Activated T-cell treated with anti-CD3 and anti-CD28 coated beads for 4 hours (primary cell): ENCODE results near the gene MYL6B.
A peak's percentile ranks its signal among the peaks of the same experiment; 100 is the strongest.
"Not testable (repeated sequence)": the region's sequence is repeated elsewhere in the genome, so short reads cannot be mapped to it uniquely, and the experiment has no call there.

Experiments used
- DNase-seq: peaks from one replicate; pipeline ENCODE4 v3.0.0-alpha.2; 2020

The MYL6B gene

DNA sequence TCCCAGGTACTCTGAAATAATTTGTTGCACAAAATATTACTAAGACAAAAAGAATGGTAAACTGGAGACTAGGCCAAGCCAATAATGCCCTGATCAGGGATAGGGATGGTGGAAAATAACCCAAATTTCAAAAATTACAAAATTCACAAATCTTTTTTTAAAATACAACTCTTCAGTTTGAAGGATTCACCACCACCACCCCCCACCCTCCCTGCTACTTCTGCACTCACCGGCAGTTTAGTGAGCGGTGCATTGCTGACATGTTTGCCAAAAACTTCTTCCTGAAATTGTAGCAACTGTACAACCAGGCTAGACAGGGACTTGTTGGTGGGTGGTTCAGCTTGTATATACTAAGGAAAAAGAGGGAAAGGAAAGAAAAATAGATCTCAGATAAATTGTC is 34.6 kb downstream of the MYL6B start:
- no peak for DNase-seq

DNA sequence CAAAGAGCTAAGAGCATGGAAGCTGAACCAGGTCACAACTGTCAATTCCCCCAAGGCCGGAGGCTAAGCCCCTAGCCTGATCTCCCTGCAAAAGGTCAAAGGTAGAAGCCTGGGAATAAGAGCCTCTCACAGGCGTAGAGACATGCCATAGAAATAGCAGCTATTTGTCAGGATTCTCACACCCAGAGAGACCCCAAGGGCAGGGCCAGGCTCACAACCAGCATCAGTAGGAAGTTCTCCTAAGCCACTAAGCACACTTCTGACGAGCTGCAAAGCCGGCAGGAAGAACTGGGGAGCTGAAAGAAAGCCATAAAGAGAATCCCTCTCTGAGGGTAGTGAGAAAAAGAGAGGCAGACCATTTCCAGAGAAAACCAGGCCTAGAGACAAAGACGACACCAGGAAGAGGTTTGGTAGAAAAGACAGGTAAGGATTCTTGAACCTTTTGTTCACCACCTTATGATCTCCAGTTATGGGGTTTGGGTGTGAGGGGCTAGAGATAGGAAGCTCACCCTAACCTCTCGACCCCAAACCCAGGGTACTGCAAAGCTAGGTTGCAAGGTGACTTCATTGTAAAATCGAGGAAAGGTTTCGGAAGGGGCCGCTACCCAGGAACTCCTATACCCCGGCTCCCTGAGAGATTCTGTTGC is 35.9 kb downstream of the MYL6B start:
- no peak for DNase-seq

DNA sequence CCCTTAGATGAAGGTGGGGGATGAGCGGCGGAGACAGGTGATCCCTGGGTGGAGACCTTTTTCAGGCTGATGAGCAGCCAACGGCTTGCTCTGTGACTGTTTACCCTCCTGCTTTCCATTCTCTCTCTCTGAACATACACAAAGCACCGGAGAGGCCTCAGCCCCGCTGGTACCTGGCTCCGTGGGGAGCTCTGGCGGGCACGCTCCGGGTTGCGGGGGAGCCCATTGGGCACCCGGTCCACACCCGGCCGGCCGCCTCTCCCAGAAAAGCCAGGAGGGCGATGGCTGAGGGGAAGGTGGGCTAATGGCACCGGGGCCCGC is 36.4 kb downstream of the MYL6B start:
- peak; percentile 0 for DNase-seq

DNA sequence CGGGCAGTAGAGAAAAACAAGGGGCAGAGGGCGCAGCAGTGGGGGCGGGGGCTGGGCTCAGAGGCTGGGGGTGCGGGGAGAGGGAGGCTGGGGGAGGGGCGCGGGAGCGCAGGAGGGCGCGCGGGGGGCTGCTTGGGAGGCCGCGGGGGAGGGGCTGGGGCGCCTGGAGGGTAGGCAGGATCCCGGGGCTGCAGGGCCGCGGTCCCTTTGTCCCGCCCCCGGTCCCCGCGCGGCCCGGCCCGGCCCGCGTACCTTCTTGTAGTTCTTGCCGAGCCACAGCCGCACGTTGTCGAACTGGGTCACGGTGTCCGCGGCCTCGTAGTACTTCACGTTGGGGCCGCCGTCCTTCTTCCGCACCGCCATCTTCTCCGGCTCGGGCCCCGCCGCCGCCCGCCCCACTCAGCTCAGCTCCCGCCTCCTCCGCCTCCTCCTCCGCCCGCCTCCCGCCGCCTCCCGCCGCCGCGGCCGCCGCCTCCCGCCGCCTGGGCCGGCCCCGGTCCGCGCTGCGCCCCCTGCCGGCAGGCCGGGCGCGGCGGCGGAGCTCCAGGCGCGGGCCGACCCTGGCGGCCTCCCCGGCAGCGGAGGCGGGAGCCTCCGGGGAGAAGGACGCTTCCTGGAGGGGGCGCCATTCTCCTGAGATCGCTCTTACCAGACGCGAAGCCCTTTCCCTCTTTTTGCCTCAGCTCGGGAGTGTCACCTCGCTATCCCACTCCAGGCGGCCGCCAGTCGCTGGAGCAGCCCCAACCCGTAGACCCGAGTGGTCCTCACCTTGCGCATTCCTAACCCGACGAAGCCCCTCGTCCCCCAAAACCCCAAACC is 36.9 kb downstream of the MYL6B start, which contains the start of gene SMARCC2:
TSS of gene SMARCC2 (minus strand) at position 385 of the 819 bp plus-strand sequence. CDS start at position 363, 22 bp downstream.
- peak; percentile 70 for DNase-seq

DNA sequence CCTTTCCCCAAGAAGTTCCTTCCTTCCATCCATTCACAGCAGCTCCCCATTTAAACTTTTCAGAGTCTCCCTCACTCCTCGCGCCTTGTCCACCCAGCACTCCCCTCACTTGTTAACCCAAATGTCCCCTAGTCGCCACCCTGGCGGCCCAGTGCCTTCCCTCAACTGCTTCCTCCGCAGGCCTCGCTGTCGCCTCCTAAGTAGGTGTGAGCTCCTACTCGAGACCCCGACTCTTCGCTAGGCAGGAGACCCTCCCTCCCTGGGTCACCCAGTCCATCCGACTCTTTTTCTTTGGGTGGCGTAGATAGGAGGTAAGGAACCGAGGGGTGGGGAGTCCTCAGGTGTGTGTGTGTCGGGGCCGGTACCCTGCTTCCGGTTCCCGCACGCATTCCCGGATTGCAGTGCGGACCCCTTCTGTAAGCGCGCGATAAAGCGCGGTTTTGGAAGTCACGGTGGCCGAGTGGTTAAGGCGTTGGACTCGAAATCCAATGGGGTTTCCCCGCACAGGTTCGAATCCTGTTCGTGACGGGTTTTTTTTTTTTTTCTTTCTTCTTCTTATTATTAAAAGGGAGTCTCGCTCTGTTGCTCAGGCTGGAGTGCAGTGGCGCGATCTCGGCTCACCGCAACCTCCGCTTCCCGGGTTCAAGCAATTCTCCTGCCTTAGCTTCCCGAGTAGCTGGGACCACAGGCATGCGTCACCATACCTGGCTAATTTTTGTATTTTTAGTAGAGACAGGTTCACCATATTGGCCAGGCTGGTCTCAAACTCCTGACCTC is 37.7 kb downstream of the MYL6B start:
- DNase-seq: peak; percentile 76

DNA sequence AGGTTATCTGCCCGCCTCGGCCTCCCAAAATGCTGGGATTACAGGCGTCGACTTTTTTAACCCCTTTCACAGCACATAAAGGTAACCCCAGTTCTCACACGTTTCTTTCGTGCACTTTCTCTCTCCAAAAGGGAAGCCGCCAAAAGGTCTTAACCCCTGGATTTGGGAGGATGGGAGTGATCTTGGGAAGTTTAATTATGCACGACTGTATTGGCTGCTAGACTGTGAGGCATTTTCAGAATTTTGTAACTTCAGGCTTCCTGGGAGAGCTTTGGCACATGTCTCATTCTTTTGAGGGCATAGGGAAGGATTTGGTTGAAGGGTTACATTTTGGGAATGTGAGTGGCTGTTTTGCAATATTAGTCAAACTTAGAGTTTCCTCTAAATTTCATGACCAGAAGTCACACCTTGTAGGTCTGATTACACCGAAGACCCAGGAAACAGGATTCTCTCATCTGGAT is 38.3 kb downstream of the MYL6B start:
- no peak for DNase-seq

DNA sequence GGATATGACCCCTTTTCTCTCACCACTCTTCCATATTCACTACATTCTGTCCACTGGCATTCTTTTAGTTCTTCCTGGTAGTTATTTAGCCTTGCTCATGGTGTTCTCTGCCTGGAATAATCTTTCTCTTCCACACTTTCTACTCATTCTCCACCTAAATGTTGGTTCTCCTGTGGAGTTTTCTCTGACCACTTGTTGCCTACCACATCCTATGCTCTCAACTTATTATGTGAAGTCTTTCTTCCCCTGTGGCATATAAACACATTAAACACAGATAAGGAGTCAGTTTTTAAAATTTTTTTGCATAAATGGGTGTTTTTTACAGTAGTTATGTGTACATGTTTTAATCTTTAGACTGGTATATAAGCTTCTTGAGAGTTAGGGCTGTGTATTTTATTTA is 40.2 kb downstream of the MYL6B start:
- DNase-seq: no peak

DNA sequence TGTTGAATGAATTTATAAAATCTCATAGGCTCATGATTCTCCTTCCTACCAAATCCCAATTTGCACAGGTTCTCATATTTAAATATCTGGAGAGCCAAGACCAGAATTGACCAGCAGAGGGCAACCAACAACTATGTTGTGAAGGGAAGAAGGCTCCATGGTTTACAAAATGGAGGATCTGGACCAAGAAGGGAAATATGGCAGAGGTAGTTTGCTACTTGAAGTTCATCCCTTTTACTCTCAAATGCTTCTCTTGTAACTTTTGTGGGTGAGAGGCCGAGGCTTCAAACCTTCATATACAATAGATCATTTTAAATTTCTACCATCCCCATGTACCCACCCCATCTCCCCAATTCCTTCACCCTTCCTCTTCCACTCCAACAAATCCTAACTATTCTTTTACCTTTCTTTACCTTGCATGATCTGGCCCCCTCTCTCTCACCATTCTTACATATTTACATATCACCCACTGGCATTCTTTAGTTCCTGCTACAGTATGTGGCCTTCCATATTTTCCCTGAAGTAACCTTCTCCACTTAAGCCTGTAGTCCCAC is 40.7 kb downstream of the MYL6B start:
- DNase-seq: peak; percentile 73

DNA sequence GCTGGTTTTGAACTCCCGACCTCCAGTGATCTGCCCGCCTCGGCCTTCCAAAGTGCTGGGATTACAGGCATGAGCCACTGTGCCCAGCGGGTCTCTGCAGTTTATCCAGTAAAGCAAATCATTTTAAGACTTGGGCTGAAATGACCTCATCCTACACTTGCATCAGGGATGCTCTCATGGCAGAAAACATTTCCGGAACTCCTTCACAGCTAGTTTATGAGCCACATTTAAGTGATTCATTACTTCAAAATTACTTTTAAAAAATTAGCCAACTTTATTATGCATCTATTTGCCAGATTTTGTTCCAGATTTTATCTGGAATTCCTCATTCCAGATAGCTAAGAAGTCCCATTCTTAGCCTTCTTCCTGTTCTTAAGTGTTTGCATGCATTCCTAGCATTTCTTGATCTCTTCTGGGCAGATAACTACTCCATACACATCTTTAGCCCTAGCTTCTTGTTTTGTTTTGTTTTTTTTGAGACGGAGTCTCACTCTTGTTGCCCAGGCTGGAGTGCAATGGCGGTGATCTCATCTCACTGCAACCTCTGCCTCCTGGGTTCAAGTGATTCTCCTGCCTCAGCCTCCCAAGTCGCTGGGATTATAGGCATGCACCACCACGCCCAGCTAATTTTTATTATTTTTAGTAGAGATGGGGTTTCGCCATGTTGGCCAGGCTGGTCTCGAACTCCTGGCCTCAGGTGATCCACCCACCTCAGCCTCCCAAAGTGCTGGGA is 44.6 kb downstream of the MYL6B start:
- DNase-seq: not testable (repeated sequence)

DNA sequence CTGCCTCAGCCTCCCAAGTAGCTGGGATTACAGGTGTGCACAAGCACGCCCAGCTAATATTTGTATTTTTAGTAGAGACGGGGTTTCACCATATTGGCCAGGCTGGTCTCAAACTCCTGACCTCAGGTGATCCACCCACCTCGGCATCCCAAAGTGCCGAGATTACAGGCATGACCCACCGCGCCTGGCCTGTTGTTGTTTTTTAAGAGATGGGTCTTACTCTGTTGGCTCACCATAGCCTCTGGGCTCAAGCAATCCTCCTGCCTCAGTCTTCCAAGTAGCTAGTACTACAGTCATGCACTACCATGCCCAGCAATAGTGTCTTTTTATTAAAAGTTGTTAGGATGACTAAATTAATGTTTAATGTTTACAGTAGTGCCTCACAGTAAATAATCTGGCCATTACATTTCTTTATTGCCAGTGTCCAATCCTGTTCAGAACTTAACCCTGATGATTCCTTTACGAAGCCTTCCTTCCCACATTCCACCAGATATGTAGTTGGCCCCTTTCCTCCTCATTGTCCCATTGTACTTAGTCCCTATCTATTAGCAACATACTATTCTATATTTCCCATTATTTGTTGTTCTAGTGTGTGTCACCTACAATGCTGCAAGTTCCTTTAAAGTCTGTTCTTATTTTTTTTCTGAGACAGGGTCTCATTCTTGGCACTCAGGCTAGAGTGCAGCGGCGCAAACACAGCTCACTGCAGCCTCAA is 45.7 kb downstream of the MYL6B start:
- no peak for DNase-seq

DNA sequence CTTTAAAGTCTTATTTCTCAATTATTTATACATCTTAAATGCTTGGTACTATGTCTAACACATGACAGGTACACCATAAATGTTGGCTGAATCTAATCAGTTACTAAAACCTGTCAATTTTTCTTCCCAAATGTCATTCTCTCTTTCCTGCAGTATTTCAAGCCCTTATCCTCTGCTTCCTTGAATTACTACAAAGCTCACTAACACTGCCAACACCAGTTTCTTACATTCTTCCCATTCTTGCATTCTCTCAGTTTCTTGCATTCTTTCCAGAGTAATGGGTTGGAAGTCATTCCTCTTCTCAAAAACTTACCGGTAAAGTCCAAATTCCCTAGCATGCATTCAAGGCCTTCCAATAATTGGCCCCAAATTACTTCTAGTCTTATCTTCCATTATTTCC is 46.4 kb downstream of the MYL6B start:
- DNase-seq: no peak

DNA sequence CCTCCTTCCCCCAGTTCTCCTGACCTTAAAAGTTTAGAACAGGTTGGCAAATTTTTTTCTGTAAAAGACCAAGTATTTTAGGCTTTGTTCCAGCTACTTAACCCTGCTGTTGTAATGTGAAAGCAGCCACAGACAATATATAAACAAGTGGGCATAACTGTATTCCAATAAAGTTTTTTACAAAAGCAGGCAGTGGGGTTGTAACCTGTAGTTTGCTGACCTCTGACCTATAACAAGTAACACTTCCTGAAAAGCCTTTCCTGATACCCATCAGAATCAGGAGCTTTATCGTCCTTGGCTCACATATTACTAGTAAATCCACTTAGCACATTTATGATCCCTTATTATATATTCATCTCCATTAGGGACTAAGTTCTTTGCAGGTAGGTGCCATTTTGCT is 50.0 kb downstream of the MYL6B start:
- DNase-seq: no peak

DNA sequence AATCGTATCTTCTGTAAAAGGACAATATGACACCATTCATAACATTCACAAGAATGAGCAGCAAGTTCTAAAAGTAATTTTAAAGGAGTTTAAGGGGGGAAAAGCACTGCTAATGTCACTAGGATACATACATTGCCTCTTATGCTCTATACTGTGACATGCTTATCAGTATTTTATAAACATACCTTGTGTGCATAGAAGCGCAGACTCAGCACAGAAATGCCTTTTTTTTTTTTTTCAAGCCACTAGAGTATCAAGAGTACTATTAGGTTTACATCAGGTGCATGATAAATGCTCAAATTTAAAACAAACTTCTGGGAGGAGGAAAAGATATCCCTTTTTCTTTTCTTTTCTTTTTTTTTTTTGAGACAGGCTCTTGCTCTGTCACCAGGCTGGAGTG is 50.5 kb downstream of the MYL6B start:
- DNase-seq: no peak

DNA sequence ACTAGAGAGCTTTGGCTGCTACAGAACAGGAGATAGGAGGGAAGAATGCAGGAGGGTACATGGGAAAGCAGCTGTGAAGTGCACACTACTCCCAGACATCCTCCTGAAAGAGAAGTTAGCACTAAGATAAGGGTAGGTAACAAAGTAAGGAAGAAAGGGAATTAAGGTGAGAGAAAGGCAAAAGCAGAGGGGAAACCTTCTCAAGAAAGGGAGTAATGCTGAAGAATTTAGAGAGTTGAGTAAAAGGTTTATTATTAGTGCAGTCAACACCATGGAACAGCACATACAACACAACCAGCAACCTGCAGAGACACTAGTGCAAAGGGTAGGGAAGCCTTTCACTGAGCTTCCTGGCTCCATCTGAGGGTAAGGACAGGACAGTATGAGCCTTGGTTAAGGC is 51.9 kb downstream of the MYL6B start:
- DNase-seq: no peak

DNA sequence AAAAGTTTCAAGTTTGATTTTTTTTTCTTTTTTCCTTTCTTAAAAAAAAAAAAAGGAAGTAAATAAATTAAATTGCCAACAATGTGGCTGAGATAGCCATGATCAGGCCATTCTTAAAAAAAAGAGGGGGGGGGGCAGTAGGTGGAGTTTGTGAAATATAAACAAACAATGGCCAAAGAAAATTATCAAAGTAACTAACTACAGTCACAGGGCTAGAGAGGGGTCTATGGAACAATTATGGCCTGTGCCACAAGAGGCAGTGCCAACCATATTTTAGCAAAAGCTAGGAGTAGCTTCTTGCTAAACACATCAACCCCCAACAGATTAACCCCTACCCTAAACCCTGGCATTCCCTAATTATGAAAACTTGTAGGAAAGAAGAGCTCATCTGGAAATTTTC is 53.1 kb downstream of the MYL6B start:
- DNase-seq: no peak

DNA sequence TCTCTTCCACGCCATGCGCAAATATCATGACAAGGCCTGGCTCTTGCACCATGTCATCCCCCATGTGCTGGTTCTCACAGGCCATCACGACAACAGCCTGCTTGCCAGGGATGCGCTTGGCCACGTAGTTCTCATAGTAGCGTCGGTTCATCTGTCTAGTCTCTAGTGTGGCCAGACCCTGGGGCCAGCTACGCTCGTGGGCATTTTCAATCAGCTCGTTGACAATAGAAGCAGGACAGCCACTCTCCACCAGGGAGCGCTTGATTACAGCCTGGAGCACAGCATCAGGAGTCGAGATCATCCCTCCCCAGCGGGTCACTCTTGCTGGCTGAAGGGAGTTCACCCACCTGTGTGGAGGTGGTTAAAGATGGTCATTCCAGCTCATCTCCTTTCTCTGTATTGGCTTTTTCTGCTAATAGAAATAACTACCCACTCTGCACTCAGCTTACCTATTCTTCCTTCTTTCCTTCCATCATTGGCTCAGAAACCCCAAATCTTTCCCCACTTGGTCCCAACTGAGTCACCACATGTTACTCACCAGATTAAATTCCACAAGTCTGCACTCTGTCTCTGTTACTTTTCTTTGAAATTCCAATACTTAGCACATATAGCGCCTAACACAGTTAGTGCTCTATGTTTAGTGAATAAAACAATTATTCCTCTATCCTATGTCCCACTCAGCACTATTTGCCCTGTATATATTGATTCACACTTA is 54.2 kb downstream of the MYL6B start:
- peak; percentile 6 for DNase-seq
